ENCODE results near the gene ATP8A2. TPM values are rescaled to one million over a fixed set of nuclear protein-coding genes. Genes with fewer than 3 reads are reported as not detected.

ATP8A2 gene
- total RNA-seq, 1 experiment from 2014 or later: not detected

DNA sequence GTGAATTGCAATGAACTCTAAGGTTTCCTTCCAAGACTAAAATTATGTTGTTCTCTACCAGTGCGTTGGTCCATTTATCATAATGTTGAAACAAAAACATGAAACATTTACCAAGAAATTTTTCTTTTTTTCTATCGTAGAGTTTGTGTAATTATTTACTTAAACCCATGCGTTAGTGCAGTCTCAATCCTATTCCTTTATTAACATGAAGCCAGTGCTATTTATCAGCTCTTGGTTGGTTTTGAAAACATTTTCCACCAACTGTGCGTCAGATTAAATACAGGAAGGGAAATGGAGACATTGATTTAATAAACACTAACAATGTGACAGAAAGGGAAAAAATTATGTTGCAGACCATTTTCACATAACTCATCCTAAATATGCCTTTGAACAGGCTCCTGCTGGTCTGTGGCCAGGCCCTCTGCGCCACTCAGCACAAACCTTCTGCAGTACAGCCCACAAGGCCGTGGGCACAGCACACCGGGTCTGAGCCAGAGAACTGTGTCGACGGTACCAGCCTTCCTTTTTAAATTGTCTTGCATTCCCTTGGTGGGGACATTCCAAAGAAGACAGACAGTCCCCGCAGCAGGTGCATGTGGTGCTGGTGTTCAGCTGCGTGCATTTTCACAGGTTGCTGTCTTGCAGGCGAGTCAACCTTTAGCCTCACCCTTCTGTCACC, 544.2 kb downstream of the ATP8A2 start:
- no peak for DNase-seq
- no peak overlapping the region for H3K4me3 ChIP-seq

DNA sequence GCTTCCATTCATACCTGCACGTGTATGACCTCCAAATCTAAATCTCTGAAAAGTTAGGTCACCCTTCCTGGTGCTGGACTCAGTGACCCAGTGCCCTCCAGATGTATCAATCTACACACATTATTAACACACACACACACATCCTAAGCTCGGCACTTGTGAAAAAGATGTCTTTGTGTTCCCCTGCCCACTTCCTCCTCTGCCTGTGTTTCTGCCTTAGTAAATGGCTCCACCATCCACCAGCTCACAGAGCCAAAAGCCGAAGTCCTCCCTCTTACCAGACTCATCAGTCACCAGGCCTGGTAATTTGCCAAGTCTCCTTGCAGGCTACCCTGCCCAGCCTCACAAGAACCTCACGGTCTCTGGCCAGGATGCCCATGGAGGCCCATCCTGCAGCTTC, 548.5 kb downstream of the ATP8A2 start:
- DNase-seq: no peak
- H3K27me3 ChIP-seq: no peaks in the 10 kb centered on the region
- no peaks in the 10 kb centered on the region for H3K36me3 ChIP-seq
- H3K9me3 ChIP-seq: no peaks in the 10 kb centered on the region
- H3K4me3 ChIP-seq: no peak overlapping the region

More for the DNA sequence above, 544.2 kb downstream of the ATP8A2 start:
- Histone ChIP-seq H3K36me3 (no peaks in the 10 kb centered on the region), H3K27me3 (no peaks in the 10 kb centered on the region), H3K9me3 (no peaks in the 10 kb centered on the region)

GRCh38 chr13:25920931-25921330, 549.2 kb downstream of the ATP8A2 start:
- H3K4me3 ChIP-seq: no peak overlapping the region
- H3K27me3 ChIP-seq: no peaks in the 10 kb centered on the region
- H3K36me3 ChIP-seq: no peaks in the 10 kb centered on the region
- no peaks in the 10 kb centered on the region for H3K9me3 ChIP-seq
- no peak for DNase-seq

DNA sequence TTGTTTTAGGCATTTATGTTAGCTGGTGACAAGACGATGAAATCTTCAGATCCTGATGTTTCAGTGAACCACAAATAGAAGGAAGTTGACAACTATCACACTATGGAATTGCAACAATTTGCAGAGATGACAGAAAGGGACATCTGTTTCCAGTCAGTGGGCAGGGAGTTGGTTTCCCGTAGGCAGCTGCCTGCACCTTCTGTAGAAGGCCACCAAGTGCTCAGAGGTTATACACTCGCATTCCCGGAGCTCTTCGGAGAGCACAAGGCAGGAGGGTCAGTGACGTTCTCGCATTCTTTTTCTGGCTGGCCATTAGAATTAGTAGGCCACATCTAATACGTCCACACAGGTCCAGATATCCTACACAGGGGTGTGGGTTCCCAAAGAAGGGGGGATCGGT, 550.6 kb downstream of the ATP8A2 start:
- DNase-seq: no peak
- Histone ChIP-seq H3K36me3 (no peaks in the 10 kb centered on the region), H3K4me3 (no peak overlapping the region), H3K9me3 (no peaks in the 10 kb centered on the region), H3K27me3 (no peaks in the 10 kb centered on the region)

DNA sequence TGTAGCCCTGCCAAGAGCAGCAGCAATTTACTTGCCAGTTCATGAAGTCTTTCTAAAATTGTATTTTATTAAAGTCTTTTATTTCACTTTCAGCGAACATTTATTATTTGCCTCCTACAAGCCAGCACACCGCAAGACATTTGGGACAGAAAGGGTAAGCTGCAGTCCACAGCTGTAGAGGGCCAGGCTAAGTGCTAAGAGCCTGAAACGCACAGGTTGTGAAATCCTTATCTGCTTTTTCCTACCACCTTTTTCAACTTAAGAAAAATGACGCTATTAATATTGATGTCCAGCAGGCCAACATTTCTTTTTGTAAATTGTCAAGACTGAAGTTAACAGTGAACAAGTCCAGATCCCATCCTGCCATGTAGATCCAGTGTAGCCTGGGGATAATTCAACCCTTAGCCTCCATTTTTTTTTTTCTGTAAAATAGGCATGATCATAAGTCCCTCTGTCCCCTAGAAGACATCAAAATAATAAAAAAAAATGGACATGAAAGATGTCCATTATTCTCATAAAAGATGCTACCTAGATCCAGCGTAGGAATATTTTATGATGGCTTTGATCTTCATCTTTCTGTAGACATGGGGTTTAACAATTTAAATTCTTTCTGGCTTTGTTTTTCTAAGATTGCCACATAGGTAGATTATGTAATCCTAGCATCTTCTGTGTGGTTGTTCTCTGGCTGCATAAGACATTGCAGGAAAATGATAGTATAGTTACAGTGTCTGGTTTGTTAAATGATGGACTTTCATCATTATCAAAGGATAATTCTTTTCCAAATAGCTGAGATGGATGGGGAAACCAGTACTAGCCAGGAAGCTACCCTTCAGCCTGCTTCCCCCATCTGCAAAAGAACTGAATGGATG, 551.7 kb downstream of the ATP8A2 start:
- DNase-seq: no peak

DNA sequence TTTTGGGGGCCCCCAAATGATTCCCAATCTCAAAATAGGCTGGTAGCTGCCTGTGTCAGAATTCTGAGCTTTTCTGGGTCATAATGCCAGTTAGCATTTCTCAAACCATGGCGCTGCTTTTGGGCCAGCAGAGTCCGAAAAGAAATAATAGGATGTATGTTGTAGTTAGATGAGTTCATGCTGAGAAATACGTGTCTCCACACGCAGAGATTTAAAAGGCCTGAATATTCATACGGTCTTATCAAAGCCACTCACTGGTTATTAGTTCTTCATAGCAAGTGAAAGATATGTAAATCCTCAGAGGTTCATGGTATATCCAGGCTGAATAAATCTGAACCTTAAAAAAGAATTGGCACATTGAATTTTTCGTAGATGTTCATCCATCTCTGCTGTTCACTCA, 555.6 kb downstream of the ATP8A2 start:
- peaks cover 2% of the 10 kb centered on the region; the same call in 1 of the 2 replicates for H3K27me3 ChIP-seq
- no peaks in the 10 kb centered on the region for H3K9me3 ChIP-seq
- no peak for DNase-seq
- no peak overlapping the region for H3K4me3 ChIP-seq
- H3K36me3 ChIP-seq: no peaks in the 10 kb centered on the region

More for the DNA sequence above, 551.7 kb downstream of the ATP8A2 start:
- no peaks in the 10 kb centered on the region for H3K9me3 ChIP-seq
- no peaks in the 10 kb centered on the region; the same call in 1 of the 2 replicates for H3K27me3 ChIP-seq
- no peak overlapping the region for H3K4me3 ChIP-seq
- H3K36me3 ChIP-seq: no peaks in the 10 kb centered on the region

DNA sequence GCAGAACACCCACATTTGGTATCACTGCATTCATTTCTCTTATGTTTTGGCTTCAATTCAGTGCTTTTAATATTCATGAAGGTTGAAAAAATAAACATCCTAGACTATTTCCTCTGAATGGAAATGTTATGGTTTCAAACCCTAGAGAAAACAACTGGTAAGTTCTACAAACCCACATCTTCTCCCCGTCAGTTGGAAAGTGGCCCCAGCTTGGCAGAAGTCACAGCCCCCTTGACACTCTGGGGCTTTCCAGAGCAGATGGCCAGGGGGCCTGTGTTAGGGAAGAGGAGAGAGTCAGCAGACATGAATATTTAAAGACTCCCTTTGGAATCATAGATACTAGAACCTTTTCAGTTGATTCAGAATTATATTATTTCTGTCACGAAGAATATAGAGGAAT, 556.2 kb downstream of the ATP8A2 start:
- no peak overlapping the region for H3K4me3 ChIP-seq
- DNase-seq: no peak

DNA sequence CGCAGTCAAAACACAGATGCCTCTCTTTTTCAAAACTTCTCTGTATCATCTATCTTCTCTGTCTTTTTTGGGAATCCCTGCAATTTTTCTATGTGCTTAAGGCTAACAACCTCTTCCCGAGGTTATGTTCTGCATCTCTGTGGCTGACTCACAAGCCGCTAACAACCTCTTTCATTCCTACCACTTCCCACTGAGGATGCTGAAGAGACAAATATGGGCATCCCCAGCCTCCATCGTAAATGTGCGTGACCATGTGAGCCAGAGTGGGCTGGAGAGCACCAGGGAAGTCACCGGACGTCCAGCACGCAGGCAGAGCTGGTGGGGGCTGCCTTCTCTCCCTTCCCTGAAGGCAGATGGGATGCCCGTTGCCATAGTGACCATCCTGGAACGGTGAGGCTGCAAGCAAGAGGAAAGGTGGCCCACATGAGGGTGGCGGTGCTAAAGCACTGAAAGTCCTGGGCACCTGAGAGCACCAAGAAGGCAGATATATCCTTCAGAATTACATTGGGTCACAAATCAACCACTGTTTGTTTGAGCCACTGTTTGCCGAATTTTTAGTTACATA, 557.2 kb downstream of the ATP8A2 start:
- H3K36me3 ChIP-seq: no peaks in the 10 kb centered on the region
- H3K9me3 ChIP-seq: no peaks in the 10 kb centered on the region
- no peak for DNase-seq
- peaks cover 2% of the 10 kb centered on the region; the same call in 1 of the 2 replicates for H3K27me3 ChIP-seq
- H3K4me3 ChIP-seq: no peak overlapping the region

More for the DNA sequence above, 556.2 kb downstream of the ATP8A2 start:
- Histone ChIP-seq H3K27me3 (peaks cover 2% of the 10 kb centered on the region; the same call in 1 of the 2 replicates), H3K9me3 (no peaks in the 10 kb centered on the region), H3K36me3 (no peaks in the 10 kb centered on the region)

DNA sequence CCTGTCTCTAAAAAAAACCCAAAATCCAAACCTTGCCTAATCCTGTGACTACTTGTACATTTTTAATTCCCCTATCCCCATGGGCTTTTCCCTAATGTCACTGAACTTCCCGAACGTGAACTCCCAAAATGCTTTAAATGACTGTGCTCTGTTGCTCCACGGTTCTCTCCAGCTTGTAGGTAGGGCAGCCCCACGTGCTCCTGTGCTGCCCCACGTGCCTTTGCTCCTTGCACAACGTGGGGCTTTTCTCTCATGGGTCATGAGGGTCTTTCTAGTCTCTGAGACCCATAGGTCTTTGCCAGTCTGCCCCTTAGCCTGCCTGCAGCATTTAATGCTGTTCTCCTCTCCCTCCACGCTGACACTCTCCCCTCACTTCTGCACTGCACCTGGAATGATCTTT, 558.0 kb downstream of the ATP8A2 start:
- Histone ChIP-seq H3K36me3 (no peaks in the 10 kb centered on the region), H3K9me3 (no peaks in the 10 kb centered on the region), H3K4me3 (no peak overlapping the region), H3K27me3 (peaks cover 2% of the 10 kb centered on the region; the same call in 1 of the 2 replicates)
- no peak for DNase-seq

DNA sequence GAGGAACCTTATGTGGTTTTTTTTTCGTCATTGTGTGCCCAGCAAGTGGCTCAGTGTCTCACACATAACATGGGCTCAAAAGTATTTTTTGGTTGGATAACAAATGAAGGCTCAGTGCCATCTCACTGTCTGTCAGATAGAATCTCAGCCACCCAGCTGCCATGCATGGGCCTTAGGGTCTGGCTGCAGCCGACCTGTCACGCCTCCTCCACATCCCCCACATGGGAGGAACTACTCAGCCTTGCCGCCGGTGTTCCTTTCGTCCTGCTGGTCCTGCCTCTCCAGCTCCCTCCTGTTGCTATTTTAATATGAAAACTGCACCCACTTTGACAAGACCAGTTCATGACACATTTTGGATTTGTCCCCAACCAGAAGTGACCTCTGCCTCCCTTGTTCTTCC, 558.9 kb downstream of the ATP8A2 start:
- no peaks in the 10 kb centered on the region for H3K36me3 ChIP-seq
- DNase-seq: no peak
- no peaks in the 10 kb centered on the region for H3K9me3 ChIP-seq
- H3K4me3 ChIP-seq: no peak overlapping the region
- peaks cover 2% of the 10 kb centered on the region; the same call in 1 of the 2 replicates for H3K27me3 ChIP-seq

- Histone ChIP-seq H3K9me3 (no peaks in the 10 kb centered on the region), H3K4me3 (no peak overlapping the region)
- DNase-seq: no peak
Observed at GRCh38 chr13:25932365-25932764, 560.6 kb downstream of the ATP8A2 start.

DNA sequence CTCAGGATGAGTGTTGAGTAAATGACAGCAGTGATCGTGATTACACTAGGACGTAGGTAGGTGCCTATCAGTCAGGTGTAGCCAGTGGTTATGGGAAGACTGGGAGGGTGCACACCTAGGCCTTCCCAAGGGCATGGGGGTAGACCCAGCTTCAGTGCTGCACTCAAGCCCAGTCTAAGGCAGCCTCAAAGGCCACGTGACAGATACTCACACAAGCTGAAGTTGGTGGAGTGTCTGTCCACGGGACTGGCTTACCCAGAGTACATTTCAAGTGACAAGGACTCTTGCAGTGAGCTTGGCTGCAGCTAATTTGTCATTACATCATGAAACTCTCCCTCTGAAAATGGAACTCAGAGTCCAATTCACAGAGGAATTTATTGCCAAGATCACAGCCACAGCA, 561.7 kb downstream of the ATP8A2 start:
- H3K27me3 ChIP-seq: 0 out of 2 replicates have a peak, but pooled peaks cover 2% of the 10 kb centered on the region
- DNase-seq: no peak
- H3K9me3 ChIP-seq: no peaks in the 10 kb centered on the region
- no peak overlapping the region for H3K4me3 ChIP-seq
- H3K36me3 ChIP-seq: no peaks in the 10 kb centered on the region

More at GRCh38 chr13:25932365-25932764, 560.6 kb downstream of the ATP8A2 start:
- Histone ChIP-seq H3K36me3 (no peaks in the 10 kb centered on the region), H3K27me3 (peaks cover 2% of the 10 kb centered on the region; the same call in 1 of the 2 replicates)

DNA sequence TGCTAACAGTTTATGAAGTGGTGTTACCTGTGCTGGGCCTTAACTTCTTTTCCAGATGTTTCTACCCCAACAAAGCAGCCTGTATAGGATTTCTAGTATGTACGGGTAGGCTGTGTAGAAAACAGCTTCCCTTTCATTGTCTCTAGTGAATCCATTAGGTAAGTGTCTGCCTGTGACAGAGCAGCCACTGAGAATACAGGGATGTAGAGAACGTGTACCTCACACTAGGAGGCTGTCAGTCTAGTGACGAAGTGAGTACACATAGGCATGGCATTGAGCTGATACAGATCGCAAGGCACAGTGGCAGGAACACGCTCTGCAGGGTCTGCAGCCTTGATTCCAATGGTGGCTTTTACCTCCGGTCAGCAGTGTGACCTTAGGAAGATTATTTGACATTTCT, 562.4 kb downstream of the ATP8A2 start:
- H3K27me3 ChIP-seq: no peaks in the 10 kb centered on the region
- H3K36me3 ChIP-seq: no peaks in the 10 kb centered on the region
- H3K4me3 ChIP-seq: no peak overlapping the region
- H3K9me3 ChIP-seq: no peaks in the 10 kb centered on the region
- DNase-seq: no peak

GRCh38 chr13:25939961-25940687, 568.4 kb downstream of the ATP8A2 start:
- H3K9me3 ChIP-seq: no peaks in the 10 kb centered on the region
- DNase-seq: no peak
- no peak overlapping the region for H3K4me3 ChIP-seq
- H3K27me3 ChIP-seq: no peaks in the 10 kb centered on the region
- no peaks in the 10 kb centered on the region for H3K36me3 ChIP-seq

DNA sequence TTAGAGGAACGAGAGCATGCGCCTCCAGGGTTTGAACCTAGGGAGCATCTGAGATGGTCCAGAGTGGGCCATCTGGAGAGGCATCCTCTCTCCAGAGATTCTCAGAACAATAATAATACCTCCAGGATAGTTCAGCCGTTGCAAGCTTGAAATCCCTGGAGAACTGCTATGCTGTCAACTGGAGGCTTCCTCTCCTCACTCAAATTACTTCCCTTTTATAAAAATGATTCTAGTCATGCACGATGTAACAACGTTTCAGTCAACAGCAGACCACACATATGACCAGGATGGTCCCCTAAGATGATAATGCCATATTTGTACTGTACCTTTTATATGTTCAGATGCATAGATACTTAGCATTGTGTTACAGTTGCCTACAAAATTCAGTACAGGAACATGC, 571.3 kb downstream of the ATP8A2 start:
- no peaks in the 10 kb centered on the region for H3K27me3 ChIP-seq
- no peaks in the 10 kb centered on the region for H3K36me3 ChIP-seq

DNA sequence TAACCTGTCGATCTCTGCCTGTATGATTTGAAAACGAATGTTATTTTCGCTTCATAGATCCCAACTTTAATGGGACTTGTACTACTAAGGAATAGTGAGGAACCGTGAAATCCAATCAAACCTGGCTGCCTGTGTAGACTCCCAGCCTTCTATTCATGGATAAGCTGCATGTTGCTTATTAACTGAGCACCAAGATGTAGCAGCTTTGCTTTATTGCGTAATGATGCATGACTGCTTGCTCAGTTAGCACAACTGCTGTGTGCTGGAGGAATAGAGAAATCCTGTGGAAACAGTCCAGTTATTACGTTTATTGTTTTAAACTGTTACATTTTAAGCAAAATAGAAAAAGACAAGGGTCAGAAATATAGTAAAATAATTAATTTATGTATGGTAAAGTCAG, 571.9 kb downstream of the ATP8A2 start:
- Histone ChIP-seq H3K36me3 (no peaks in the 10 kb centered on the region), H3K4me3 (no peak overlapping the region), H3K27me3 (no peaks in the 10 kb centered on the region), H3K9me3 (no peaks in the 10 kb centered on the region)
- no peak for DNase-seq

More for the DNA sequence above, 571.3 kb downstream of the ATP8A2 start:
- no peak for DNase-seq
- Histone ChIP-seq H3K4me3 (no peak overlapping the region), H3K9me3 (no peaks in the 10 kb centered on the region)

GRCh38 chr13:25945596-25945995, 573.8 kb downstream of the ATP8A2 start:
- peak; percentile 57 for DNase-seq
- no peaks in the 10 kb centered on the region for H3K9me3 ChIP-seq
- no peaks in the 10 kb centered on the region for H3K27me3 ChIP-seq
- no peak overlapping the region for H3K4me3 ChIP-seq
- H3K36me3 ChIP-seq: no peaks in the 10 kb centered on the region

All from MG63 (cell line).